HCT116 (cell line): ENCODE measurements around the gene LOXHD1. TPM values are rescaled to one million over a fixed set of nuclear protein-coding genes. Genes with fewer than 3 reads are reported as not detected.

Source experiments
- ATAC-seq: fragments of 200-7000 bp; cut with Tn5 transposase; 2 replicates; pipeline ENCODE4 v1.9.1; 2020; ENCODE audit warnings: mild to moderate bottlenecking, moderate library complexity
- BruUV-seq: library from RNA; stranded (reverse); fragments of 400-500 nt; replicated peaks from 2 replicates; lab custom pipeline; 2021; lab: Mats Ljungman, UMichigan
- CTCF ChIA-PET: fragments of 300-600 bp; sonication (Branson Sonifier 250); formaldehyde crosslinking; loops from one replicate; lab custom pipeline; 2021; ENCODE audit warnings: antibody characterized with exemption; lab: Charles Lee
- POLR2A ChIA-PET: fragments of 300-600, 350-600 bp; sonication (Branson Sonifier 250); formaldehyde crosslinking; loops from one replicate; lab custom pipeline; 2021; ENCODE audit warnings: antibody characterized with exemption; lab: Charles Lee
- RAD21 ChIA-PET, 2 experiments: fragments of 300-600 bp; sonication (Branson Sonifier 250); formaldehyde crosslinking; loops; one replicate each; lab custom pipeline; 2023; ENCODE audit warnings: low total read pairs in 2 of 2; ENCODE audit not compliant: uncharacterized antibody in 2 of 2, unreplicated experiment in 2 of 2, low non-redundant PET in 1 of 2; lab: Charles Lee
- DNase-seq: peaks from one replicate; pipeline ENCODE4 v3.0.0-alpha.2; 2010; ENCODE audit warnings: low read depth, low spot score
- H2AFZ ChIP-seq: fragments of 200-600 bp; shearing (Covaris generic), sonication (generic); 2 replicates; pipeline ENCODE4 v1.6.1; 2017; ENCODE audit warnings: low read depth, mixed run types, mixed read lengths, antibody characterized with exemption, low read length; ENCODE audit not compliant: poor library complexity, severe bottlenecking
- H3K27ac ChIP-seq: 2 replicates; pipeline ENCODE4 v1.5.1; 2012; ENCODE audit warnings: low read depth, low read length
- H3K27me3 ChIP-seq: fragments of 200-600 bp; sonication (generic); 2 replicates; pipeline ENCODE4 v1.6.1; 2016; ENCODE audit warnings: mixed run types, low read length, mixed read lengths; ENCODE audit not compliant: insufficient read depth
- H3K36me3 ChIP-seq, 2 experiments: fragments of 200-500 bp in 1 of 2; fragments of 200-600 bp in 1 of 2; sonication (Bioruptor generic) in 1 of 2; sonication (generic) in 1 of 2; 2 replicates each; pipeline versions ENCODE4 v1.5.1 to v1.6.1; 2014 to 2016; ENCODE audit warnings: low read length in 2 of 2, inconsistent platforms in 1 of 2, mixed read lengths in 1 of 2, mixed run types in 1 of 2; ENCODE audit not compliant: insufficient read depth in 2 of 2, control insufficient read depth in 1 of 2
- H3K4me1 ChIP-seq, 2 experiments: fragments of 200-600 bp in 1 of 2; sonication (generic) in 1 of 2; 2 replicates each; pipeline versions ENCODE4 v1.5.1 to v1.6.1; 2012 to 2017; ENCODE audit warnings: low read length in 2 of 2, inconsistent platforms in 1 of 2, mild to moderate bottlenecking in 1 of 2, mixed read lengths in 1 of 2, mixed run types in 1 of 2, moderate library complexity in 1 of 2; ENCODE audit not compliant: insufficient read depth in 2 of 2, control insufficient read depth in 1 of 2
- H3K4me2 ChIP-seq: fragments of 200-600 bp; sonication (generic); 2 replicates; pipeline ENCODE4 v1.6.1; 2017; ENCODE audit warnings: mixed run types, low read length, mixed read lengths
- H3K4me3 ChIP-seq, 2 experiments: fragments of 200-600 bp in 1 of 2; sonication (generic) in 1 of 2; replicated peaks in 1 of 2; 2 replicates each; pipeline ENCODE4 v1.5.1; 2011 to 2016; ENCODE audit warnings: low read length in 2 of 2, control low read depth in 1 of 2, low read depth in 1 of 2, mild to moderate bottlenecking in 1 of 2, mixed read lengths in 1 of 2, mixed run types in 1 of 2
- H3K79me2 ChIP-seq: fragments of 200-600 bp; sonication (generic); 2 replicates; pipeline ENCODE4 v1.6.1; 2017; ENCODE audit warnings: mild to moderate bottlenecking, mixed run types, low read length, moderate library complexity, mixed read lengths; ENCODE audit not compliant: insufficient read depth
- H3K9ac ChIP-seq: fragments of 200-600 bp; sonication (generic); 2 replicates; pipeline ENCODE4 v1.6.1; 2016; ENCODE audit warnings: low read length, mixed read lengths
- H3K9me2 ChIP-seq: fragments of 200-600 bp; sonication (generic), shearing (Covaris generic); 2 replicates; pipeline ENCODE4 v1.6.1; 2017; ENCODE audit warnings: mixed run types, mild to moderate bottlenecking, moderate library complexity; ENCODE audit not compliant: insufficient read depth
- H3K9me3 ChIP-seq, 2 experiments: fragments of 200-500 bp in 1 of 2; fragments of 200-600 bp in 1 of 2; sonication (Bioruptor generic) in 1 of 2; sonication (generic) in 1 of 2; 2 replicates each; pipeline ENCODE4 v1.6.1; 2014 to 2017; ENCODE audit warnings: low read length in 2 of 2, mixed read lengths in 2 of 2, inconsistent platforms in 1 of 2, low read depth in 1 of 2, mild to moderate bottlenecking in 1 of 2, mixed run types in 1 of 2, moderate library complexity in 1 of 2; ENCODE audit not compliant: control insufficient read depth in 1 of 2, insufficient read depth in 1 of 2
- H4K20me1 ChIP-seq: fragments of 200-600 bp; sonication (generic), shearing (Covaris generic); 2 replicates; pipeline ENCODE4 v1.6.1; 2017; ENCODE audit warnings: mixed run types, mild to moderate bottlenecking, moderate library complexity; ENCODE audit not compliant: insufficient read depth
- CBX3 ChIP-seq: IDR thresholded peaks from 2 replicates; pipeline ENCODE4 v1.6.1; 2012; ENCODE audit warnings: low read depth
- CEBPB ChIP-seq: IDR thresholded peaks from 2 replicates; pipeline ENCODE4 v1.6.1; 2012; ENCODE audit warnings: low read depth
- EGR1 ChIP-seq: IDR thresholded peaks from 2 replicates; pipeline ENCODE4 v1.6.1; 2012; ENCODE audit warnings: low read depth
- EZH2 ChIP-seq: fragments of 200-600 bp; sonication (generic); IDR thresholded peaks from 2 replicates; pipeline ENCODE4 v1.6.1; 2017; ENCODE audit warnings: antibody characterized with exemption, mixed run types
- EZH2phosphoT487 ChIP-seq: fragments of 200-600 bp; IDR thresholded peaks from 2 replicates; pipeline ENCODE4 v1.6.1; 2018; ENCODE audit warnings: antibody characterized with exemption, borderline replicate concordance
- FOSL1 ChIP-seq: IDR thresholded peaks from 2 replicates; pipeline ENCODE4 v1.6.1; 2012; ENCODE audit warnings: low read depth
- POLR2A ChIP-seq: IDR thresholded peaks from 2 replicates; pipeline ENCODE4 v1.7.0; 2011; ENCODE audit warnings: borderline replicate concordance; ENCODE audit not compliant: insufficient read depth, insufficient read length; ENCODE audit errors: extremely low read depth
- POLR2AphosphoS5 ChIP-seq: IDR thresholded peaks from 2 replicates; pipeline ENCODE4 v1.6.1; 2011; ENCODE audit warnings: mild to moderate bottlenecking, low read depth, low read length, moderate library complexity
- RAD21 ChIP-seq: IDR thresholded peaks from 2 replicates; pipeline ENCODE4 v1.6.1; 2012; ENCODE audit warnings: low read depth, mild to moderate bottlenecking
- SIN3A ChIP-seq: IDR thresholded peaks from 2 replicates; pipeline ENCODE4 v1.6.1; 2012; ENCODE audit warnings: low read depth
- SP1 ChIP-seq: IDR thresholded peaks from 2 replicates; pipeline ENCODE4 v1.6.1; 2012; ENCODE audit warnings: low read depth
- SRF ChIP-seq: IDR thresholded peaks from 2 replicates; pipeline ENCODE4 v1.6.1; 2012; ENCODE audit warnings: low read depth
- YY1 ChIP-seq: IDR thresholded peaks from 2 replicates; pipeline ENCODE4 v1.6.1; 2011; ENCODE audit warnings: low read length, low read depth, moderate library complexity, mild to moderate bottlenecking; ENCODE audit not compliant: insufficient replicate concordance; ENCODE audit errors: extremely low read depth
- ZBTB33 ChIP-seq: IDR thresholded peaks from 2 replicates; pipeline ENCODE4 v1.6.1; 2011; ENCODE audit warnings: mild to moderate bottlenecking, low read length, moderate library complexity; ENCODE audit not compliant: insufficient replicate concordance; ENCODE audit errors: extremely low read depth
- ZFX ChIP-seq: fragments of 450-650 bp; IDR thresholded peaks from 2 replicates; pipeline ENCODE4 v1.6.1; 2017
- ZNF274 ChIP-seq: fragments of 200-500 bp; sonication (Bioruptor generic); IDR thresholded peaks from 2 replicates; pipeline ENCODE4 v1.6.1; 2014; ENCODE audit warnings: mild to moderate bottlenecking, low read depth, low read length, inconsistent platforms
- intact Hi-C: fragments of 100-400 bp; cut with micrococcal nuclease; formaldehyde crosslinking; loops from 2 replicates; pipeline ENCODE4 v1.10.0; 2022
- total RNA-seq: library from RNA; stranded (reverse); gene quantifications from one replicate; pipeline ENCODE4 v1.2.1, GENCODE V29; 2021; ENCODE audit not compliant: unreplicated experiment
- TF ChIP-seq, protein P1 (sequence below): IDR thresholded peaks from 2 replicates; pipeline ENCODE4 v1.6.1; 2012

The LOXHD1 gene
- total RNA-seq, 1 experiment from 2014 or later: not detected

DNA sequence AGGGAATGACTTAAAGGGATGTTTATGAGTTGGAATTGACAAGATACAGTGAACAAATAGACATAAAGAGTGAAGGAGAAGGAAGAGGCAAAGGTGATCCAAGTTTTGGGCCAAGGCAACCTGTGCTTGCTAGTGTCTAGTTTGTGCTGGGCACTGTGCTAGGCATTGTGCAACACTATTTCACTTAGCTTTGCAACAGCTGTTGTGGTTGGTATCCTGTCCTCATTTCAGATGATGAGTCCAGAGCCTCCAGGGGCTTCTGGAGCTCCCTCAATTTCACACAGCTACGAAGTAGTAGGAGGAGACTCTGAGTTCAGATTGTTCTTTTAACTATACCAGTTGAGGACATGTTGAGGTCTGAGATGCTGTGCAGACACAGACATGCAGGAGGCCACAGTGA, 18.1 kb upstream of the LOXHD1 start:
- intact Hi-C loops: no loop called here
- no peak for ATAC-seq
- TF ChIP-seq ZBTB33 (no peak), CBX3 (no peak), EGR1 (no peak), SIN3A (no peak), POLR2AphosphoS5 (no peak), RAD21 (no peak), CEBPB (no peak), EZH2 (no peak), ZNF274 (no peak), FOSL1 (no peak), ZFX (no peak), SP1 (no peak), EZH2phosphoT487 (no peak), YY1 (no peak), POLR2A (no peak), SRF (no peak)
- TF ChIP-seq, protein P1, sequence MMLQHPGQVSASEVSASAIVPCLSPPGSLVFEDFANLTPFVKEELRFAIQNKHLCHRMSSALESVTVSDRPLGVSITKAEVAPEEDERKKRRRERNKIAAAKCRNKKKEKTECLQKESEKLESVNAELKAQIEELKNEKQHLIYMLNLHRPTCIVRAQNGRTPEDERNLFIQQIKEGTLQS: no peak
- Histone ChIP-seq H3K4me1 (peaks cover 0 to 3% of the 10 kb centered on the region in 2 experiments; a peak in 1 of 4 replicates), H3K27ac (no peak overlapping the region), H3K36me3 (no peaks in the 10 kb centered on the region), H3K4me2 (no peak overlapping the region), H3K4me3 (no peak overlapping the region), H3K9ac (no peak overlapping the region), H3K27me3 (peaks cover 30% of the 10 kb centered on the region), H4K20me1 (no peaks in the 10 kb centered on the region), H3K79me2 (no peaks in the 10 kb centered on the region), H2AFZ (no peak overlapping the region), H3K9me3 (no peaks in the 10 kb centered on the region), H3K9me2 (no peaks in the 10 kb centered on the region)
- BruUV-seq: no TSS peak
- no peak for DNase-seq
- POLR2A ChIA-PET: no interaction called here
- CTCF ChIA-PET: no interaction called here
- RAD21 ChIA-PET: no interaction called here
